NCI-H146 (cell line): ENCODE data around the gene TBCCD1.
"Not testable (repeated sequence)": the region's sequence is repeated elsewhere in the genome, so short reads cannot be mapped to it uniquely, and the experiment has no call there.

ENCODE experiments used
- DNase-seq: peaks from one replicate; lab custom pipeline; 2025; lab: John Stamatoyannopoulos, UW

TBCCD1 gene

DNA sequence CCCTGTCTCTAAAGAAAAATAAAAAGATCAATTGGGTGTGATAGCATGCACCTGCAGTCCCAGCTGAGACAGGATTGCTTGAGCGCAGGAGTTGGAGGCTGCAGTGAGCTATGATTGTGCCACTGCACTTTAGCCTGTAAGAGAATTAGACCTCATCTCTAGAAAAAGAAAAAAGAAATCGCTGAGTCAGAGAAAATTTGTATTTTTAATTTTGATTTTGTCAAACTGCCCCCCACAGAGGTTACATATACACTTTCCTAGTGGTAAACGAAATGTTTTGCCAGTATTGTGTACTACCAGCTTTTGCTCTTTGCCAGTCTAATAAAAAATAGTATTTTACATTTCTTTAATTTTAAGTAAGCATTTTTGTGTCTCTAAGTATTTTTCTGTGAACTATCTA is 17.6 kb downstream of the TBCCD1 start:
- no peak for DNase-seq

DNA sequence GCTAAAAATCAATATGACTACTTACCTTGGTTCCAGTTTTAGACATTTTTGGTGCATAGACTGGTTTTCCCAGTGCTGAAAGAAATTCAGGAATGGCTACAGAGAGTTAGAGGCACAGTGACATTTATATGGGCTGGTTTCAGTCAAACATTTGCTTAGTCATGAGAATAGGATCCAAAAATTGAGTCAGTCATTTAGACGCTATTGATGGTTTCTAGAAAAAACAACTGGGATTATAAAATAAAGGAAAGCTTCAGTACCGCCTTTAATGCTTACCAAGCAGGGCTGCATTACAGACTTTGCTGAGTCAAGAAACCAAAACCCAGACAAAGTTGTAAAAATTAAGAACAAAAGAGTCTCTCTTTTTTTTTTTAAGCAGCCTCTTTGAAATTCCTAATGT is 22.9 kb downstream of the TBCCD1 start, which contains the start of gene CRYGS:
CRYGS (minus strand) TSS at position 100 of the 400 bp plus-strand sequence; CDS start at position 46, 54 bp downstream.
- no peak for DNase-seq

DNA sequence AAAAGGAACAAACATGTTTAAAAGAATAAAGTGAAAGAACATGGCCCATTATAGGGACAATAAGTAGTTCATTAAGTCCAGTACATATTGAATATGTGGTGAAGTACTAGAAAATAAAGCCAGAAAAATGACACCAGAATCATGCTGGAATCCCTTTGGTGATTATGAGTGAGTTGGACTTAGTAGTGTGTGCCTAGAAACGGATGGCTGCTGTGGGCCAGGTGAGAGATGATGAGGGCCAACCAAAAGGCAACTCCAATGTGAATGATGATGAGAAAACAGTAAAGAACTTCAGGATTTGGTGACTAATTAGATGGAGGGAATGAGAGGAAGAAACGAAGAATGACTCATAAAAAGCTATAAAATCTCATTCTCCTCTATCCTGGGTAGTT is 26.3 kb downstream of the TBCCD1 start:
- no peak for DNase-seq

DNA sequence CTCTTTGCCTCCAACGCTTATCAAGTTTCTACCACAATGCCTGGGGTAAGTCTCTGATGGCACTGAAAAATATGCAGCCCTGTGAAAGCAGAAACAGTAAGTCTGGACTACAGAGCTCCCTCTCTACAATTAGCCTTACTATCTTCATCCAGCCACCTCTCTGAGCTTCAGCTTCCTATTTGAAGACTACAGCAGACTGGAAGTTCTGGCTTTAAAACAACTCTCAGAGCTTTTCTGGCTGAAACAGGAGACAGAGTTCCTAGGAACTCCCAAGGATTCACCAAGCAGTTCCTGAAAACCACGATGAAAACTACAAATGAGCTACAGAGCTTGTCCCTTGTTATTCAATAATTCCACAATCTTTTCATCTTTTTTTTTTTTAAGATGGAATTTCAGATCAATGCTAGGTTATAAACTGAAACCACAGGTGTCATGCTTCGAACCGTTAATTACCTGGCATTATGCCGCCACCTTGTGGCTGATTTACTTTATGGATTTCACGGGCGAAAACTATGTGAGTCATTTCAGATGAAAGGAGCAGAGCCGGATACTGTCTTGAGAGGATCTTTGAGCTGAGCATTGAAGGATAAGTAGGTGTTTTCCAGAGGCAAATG is 26.8 kb downstream of the TBCCD1 start:
- peak; percentile 74 for DNase-seq

DNA sequence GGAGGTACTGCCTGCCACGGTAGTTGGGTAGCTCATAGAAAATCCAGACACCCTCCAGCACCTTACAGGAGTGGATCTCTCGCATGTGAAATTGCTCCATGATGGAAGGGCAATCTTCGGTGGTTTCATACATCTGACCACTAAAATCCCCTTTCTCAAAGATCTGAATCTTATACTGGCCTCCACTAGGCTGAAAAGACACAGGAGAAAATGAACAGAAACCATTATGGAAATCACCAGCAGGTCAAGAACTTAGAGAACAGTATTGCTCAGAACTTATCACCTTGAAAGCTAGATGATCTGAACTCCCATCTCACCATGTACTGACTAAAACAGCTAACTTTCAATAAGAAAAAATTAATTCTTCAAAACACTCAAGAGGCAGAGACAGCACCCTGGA is 28.4 kb downstream of the TBCCD1 start:
- no peak for DNase-seq

DNA sequence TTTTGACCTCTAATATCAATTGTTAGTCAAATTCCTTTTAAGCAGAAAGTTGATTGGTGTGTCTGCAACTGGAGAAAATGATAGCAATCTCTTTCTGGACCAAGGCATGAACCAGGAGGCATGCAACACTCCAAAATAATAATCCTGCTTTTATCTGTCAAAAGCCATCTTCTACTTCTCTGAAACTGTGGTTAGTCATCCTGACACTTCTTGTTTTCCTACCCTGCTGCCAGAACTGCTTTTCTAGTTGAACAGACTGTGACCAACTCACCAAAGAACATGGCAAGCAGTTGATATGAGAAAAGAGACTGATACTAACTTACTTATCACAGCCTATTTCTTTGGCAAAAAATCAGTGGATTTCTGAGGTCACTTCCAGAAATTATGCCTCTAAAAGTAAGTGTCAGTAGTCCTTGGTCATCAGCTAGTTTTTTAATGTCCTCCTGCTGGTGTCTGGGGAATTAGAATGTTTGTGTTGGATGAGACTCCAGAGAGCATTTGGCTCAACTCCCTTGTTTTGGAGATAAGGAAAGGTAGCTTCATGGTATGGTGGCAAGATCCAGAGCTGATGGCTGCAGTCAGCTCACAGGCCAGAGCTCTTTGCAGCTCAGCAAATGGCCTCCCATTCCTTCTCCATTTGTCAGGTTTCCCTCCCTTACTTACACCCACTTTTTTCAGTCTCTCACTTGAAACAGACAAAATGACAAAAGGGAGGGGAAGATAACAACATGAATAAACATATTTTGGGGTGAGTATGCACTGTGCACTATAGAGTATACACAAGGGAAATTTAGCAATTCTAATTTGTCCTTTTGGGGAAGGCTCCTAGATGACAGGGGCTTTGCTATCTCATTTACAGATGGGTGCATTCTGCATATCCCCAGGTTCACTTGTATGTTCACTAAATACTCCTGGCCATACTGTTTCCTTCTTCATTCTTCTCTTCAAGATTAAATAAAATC is 30.0 kb downstream of the TBCCD1 start:
- no peak for DNase-seq

DNA sequence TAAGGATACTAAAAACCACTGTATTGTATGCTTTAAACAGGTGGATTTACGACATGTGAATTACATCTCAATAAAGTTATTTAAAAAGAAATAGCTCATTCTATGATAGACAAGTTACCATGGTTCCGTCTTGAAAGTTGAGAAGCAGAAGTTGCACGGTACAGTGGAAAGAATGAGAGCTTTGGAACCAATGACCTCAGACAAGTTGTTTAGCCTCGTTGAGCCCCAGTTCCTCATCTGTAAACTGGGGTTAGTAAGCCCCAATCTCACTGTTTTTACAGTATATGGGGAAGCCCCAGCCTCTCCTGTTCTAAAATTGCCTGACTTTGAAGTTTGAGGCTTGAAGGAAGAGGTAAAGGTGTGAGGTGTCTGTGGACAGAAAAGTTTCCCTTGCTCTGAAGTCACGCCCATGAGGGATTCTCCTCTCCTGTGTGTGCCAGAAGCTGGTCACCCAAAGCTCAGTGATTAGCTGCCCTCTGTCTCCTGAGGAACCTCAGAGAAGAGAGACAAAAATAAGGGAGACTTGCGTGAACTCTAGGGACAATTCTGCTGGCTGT is 32.9 kb downstream of the TBCCD1 start:
- DNase-seq, result no peak

DNA sequence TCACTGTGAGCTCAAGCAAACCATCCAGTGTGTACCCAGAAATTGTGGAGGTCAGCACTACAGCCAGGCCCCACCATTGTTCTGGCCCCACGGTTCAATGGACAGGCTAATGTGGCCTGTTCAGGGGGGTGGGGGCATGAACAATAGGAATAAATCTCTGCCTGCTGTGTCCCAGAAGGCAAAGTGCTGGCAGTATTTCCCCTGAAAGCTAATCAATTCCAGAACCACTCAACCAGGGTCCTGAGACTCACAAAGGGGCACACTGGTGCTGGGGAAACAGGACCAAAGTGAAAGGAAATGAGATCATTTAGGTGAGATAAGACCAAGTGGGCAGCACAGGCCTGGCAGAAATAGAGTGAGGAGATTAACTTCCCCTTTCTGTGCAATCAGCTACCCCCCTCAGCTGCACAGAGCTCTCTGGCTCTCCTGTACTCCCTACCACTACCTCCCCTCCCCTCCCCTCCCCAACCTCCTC is 34.5 kb downstream of the TBCCD1 start:
- peak; percentile 68 for DNase-seq

DNA sequence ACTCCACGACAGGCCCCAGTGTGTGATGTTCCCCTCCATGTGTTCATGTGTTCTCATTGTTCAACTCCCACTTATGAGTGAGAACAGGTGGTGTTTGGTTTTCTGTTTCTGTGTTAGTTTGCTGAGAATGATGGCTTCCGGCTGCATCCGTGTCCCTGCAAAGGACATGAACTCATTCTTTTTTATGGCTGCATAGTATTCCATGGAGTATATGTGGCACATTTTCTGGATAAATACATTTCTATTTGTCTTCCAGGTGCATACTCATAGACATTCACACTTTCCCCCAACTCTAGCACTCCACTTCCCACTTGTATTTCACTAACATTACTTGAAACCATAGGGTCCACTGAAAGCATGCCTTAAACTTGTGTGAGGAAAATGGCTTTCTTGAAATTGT is 35.4 kb downstream of the TBCCD1 start:
- not testable (repeated sequence) for DNase-seq

DNA sequence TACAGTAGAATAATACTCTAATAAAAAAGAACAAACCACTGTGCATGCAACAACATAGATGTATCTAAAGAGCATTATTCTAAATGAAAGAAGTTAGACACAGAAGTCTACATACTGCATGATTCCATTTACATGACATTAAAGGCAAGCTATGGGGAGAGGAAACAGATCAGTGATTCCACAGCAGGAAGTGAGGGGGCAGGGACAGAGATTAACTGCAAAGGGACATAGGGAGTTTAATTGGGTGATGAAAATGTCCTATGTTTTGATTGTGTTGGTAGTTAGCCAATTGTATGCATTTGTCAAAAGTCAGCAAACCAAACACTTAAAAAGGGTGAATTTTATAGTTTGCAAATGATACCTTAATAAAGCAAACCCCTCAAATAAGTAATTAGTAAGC is 36.7 kb downstream of the TBCCD1 start:
- DNase-seq, result no peak

DNA sequence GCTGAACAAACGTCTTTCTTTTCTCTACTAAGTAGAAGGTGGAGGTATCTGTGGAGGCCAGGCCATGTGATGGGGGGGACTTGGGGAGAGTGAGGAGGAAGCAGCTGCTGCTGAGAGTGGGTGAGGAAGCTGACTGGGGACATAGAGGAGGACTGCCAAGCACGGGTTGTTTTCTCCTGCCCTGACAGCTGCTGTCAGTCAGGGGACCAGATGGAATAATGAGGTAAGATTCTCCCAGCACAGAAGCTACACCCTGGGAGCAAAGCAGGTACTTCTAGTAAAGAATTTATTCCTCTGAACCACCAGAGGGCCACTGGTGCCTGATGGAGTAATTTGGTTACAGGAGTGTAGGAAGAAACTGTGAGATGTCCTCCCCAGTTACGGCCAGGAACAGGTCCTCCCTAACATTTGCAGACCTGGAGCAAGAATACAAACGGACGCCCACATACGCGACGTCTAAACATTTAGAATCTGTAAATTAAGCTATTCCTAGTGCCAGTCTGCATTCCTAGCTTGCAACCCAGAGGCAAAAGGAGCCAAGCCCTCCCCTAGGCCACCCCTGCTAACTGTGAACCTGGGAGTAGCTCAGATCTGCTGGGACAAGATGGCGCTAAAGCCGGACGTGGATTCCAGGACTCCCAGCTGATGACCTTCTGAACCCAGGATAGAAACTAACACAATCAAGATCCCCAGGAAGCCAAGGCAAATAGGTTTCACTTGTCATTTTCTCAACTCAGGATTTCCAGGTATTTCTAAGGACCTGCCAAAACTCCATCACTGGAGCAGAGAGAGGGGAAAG is 37.7 kb downstream of the TBCCD1 start:
- no peak for DNase-seq

DNA sequence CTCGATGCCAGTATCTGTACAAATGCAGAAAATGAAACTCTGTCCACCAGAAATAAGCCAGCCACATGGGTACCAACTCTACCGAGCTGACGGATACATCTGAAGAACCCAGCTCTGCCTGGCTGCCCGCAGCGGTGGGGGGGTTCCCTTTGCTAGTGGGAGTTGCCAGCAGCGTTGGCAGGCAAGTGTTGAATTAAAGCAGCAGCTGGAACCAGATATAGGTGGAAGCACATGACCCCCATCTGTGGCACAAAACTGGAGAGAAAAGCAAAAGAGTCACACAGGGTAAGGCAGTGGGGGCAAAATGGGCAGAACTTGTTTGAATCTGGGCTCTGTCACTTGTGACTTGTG is 40.9 kb downstream of the TBCCD1 start:
- DNase-seq, result no peak

DNA sequence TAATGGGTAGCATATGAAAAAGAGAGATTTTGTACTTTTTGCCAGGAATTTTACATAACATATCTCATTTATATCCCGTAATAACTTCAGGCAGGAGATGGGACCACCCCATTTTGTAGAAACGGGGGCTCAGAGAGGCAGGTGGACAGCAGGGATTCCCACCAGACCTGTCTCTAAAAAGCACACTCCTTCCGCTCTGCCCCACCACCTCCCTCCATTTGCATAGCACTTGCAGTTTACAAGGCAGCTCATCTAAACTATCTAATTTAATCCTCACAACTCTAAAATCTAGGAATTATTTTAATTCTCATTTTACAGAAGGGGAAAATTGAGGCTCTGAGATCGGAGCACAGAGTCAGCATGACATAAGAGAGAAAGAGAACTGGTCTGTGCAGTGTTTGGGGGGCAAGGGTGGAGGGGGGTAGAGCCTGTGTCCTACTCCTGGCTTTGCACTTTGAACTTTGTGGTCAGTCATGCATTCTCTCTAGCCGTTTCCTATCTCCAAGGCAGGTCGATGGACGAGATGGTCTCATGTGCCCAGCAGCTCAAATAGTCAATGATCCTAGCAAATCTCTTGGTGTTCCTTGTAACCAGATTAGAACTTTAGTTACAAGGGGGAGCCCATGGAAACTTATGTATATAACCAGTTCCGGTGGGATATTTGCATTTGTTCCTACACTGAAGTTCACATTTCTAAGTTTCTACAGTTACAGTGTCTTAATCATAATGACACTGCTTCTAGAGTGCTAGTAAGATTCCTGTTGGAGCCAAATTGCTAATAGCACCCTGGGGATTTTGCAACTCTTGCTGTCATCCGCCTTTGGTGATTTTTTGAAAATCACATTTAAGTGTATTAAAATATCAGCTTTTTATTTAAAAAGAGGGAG is 41.5 kb downstream of the TBCCD1 start:
- DNase-seq, result no peak

DNA sequence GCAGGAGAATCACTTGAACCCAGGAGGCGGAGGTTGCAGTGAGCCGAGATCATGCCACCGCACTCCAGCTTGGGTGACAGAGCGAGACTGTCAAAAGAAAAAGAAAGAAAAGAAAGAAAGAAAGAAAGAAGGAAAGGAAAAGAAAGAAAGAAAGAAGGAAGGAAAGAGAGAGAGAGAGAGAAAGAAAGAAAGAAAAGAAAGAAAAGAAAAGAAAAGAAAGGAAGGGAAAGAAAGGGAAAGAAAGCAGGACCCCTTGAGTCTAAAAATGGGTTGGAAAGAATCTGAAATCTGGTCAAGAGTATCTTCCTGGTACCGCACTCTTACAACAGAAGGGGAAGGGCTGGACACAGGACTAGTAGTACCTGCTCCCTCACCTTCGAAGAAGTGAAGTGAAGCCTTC is 42.5 kb downstream of the TBCCD1 start:
- DNase-seq, result no peak

DNA sequence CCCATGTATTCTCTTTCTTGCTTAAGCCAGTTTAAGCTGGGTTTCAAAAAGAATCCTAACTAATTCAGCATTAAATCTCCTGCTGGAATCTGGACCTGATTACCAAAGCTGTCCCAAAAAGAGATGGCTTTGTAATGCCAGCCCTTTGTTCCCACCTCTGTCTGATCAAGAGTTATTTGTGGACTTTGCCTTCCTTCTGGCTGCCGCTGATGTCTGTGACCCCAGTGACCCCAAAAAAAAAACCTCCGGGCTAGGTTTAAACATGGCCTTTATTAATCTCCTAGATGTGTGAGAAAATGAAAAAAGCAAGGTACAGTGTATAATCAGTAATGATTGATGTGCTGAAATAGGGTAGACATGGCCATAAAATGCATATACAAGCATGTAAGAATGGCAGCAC is 43.7 kb downstream of the TBCCD1 start:
- no peak for DNase-seq

DNA sequence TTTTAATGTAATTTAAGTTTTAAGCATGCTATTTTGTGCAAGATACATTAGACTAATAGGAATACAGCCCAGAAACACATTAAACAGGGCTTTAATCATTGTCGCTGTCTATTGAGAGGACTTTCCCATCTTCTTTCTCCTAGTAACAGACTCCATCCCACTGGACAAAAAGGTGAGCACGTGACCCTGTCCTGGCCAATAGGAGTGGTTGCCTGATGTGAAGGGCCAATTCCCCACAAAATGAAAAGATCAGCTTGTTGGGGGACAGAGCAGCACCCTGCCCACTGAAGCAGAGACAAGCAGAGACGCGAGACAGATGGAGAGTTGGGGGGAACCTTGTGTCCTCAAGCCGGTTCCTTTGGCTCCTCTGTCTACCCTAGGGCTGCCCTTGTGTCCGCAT is 44.1 kb downstream of the TBCCD1 start:
- DNase-seq, result no peak

DNA sequence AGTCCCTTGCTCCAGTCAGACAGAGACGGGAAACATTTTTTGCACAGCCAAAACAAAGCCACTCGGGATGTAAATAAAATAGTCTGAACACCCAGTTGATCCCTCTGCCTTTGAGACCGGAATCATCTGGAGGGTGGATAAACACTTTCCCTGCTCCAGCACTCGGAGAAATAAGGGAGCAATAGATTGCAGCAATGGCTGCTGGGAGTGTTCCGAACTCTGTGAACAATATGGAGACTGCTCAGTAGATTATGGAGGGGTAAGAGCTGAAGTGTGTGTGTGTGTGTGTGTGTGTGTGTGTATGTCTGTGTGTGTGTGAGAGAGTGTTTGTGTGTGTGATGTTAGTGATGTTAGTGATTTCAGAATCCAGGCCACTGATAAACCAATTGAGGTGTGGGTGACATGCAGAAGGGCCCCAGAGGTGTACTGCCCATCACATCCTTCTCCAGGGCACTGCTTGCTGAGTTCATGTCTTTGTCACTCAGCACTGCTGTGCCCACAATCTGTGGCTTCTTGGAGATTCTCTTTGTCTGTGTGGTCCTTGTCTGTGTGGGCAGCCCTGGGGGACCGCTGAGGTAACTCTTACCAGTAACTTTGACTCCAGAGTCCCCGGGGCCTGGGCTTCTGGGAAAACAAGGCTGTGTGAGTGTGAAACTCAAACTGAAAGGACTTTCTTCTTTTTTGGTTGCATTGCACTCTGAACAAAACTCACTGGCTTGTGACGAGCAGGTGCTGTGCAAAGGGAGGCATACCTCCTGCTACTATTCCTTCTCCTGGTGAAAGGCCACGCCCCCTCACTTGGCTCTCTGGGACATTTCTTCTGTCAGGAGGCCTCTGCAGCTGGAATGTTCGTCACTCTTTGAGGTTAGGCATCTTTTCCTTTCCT is 45.9 kb downstream of the TBCCD1 start:
- no peak for DNase-seq

DNA sequence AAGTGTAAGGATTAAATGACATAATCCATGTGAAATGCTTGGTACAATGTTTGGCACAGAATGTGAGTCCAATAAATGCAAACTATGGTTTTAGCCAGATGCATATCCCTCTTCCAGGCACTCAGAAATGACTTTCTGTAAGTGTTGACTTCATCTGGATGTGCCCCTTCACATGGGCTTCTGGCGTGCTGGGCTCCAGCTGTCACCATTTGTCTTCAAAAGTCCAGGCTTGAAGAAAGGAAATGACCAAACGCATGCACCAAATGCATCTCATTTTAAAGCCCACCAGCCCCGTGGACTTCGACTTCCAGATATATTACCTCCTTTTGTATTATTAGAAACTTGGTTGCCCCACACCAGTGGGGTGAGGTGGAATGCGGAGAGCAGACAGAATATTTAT is 46.7 kb downstream of the TBCCD1 start:
- no peak for DNase-seq

DNA sequence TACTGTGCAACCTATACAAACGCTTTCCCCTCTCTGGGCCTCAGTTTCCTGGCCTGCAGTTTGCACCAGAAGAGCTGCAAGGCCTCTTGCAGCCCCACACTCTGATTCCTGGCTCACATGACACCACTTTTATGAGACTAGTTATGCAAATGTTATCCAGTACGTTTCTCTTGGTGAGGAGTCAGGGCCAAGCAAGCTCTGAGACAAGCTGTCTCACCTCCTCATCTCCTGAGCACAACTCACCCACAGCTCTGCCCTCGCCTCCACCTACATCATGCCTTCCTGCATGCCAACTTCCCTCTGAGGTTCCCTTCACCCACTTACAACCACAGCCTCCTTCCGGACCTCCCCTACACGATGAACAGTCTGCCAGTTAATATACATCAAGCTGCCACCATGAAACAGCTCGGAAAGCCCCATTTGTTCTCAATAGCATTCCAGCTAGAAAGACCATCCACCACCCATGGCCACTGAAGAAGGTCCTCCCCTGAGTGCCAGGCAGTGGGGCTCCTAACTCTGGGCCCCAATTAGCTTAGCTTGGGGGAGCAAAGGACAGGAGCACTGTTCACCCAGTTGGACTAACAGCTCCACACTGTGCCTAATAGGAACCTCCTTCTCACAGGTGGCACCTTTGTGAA is 48.0 kb downstream of the TBCCD1 start:
- DNase-seq, result no peak

DNA sequence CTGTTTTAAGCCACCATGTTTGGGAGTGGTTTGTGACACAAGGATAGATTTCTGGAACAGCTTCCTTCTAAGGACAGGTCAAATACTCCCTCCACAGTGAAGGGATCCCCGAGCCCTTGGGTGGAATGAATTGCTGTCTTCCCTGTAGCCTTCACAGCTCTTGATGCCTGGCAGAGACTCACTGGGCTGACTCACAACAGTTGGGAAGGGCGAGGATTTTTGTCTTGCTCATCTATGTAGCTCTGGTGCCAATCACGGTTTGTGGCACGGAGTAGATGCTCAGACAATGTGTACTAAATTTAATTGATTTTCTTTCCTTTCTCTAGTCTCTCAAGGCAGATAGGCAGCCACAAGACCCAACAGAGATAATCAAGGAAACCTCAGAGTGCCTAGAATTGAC is 49.9 kb downstream of the TBCCD1 start:
- DNase-seq, result no peak
